CD14-positive monocyte (primary cell): ENCODE measurements around the gene AKAP8. TPM values are rescaled to one million over a fixed set of nuclear protein-coding genes. Genes with fewer than 3 reads are reported as not detected.
A peak's percentile ranks its signal among the peaks of the same experiment; 100 is the strongest.

Experiments used
- DNase-seq, 3 donors: peaks; one replicate each; pipeline ENCODE4 v3.0.0-alpha.2; 2011 to 2022
- H2AFZ ChIP-seq: 2 replicates; pipeline ENCODE4 v1.6.0; 2012; ENCODE audit warnings: mild to moderate bottlenecking, low read depth, low read length, inconsistent platforms; ENCODE audit not compliant: insufficient read depth, poor library complexity, severe bottlenecking
- H3K27ac ChIP-seq, 2 donors: 1 replicate in 1 of 2; 2 replicates in 1 of 2; pipeline ENCODE4 v1.5.1; 2012 to 2013; ENCODE audit warnings: low read length in 2 of 2, control low read depth in 1 of 2, inconsistent platforms in 1 of 2, low read depth in 1 of 2, mild to moderate bottlenecking in 1 of 2
- H3K27me3 ChIP-seq, 2 donors: one replicate each; pipeline versions ENCODE4 v1.6.0 to v1.6.1; 2011 to 2013; ENCODE audit warnings: low read length in 2 of 2; ENCODE audit not compliant: control insufficient read depth in 2 of 2, insufficient read depth in 2 of 2
- H3K36me3 ChIP-seq, 2 donors: replicated peaks in 1 of 2; 1 replicate in 1 of 2; 2 replicates in 1 of 2; pipeline versions ENCODE4 v1.5.1 to v1.6.1; 2012 to 2013; ENCODE audit warnings: low read length in 2 of 2, control low read depth in 1 of 2, inconsistent platforms in 1 of 2, mild to moderate bottlenecking in 1 of 2; ENCODE audit not compliant: insufficient read depth in 2 of 2, control insufficient read depth in 1 of 2
- H3K4me1 ChIP-seq, 2 donors: 1 replicate in 1 of 2; 2 replicates in 1 of 2; pipeline versions ENCODE4 v1.5.1 to v1.6.1; 2012 to 2013; ENCODE audit warnings: low read length in 2 of 2, control low read depth in 1 of 2, inconsistent platforms in 1 of 2, mild to moderate bottlenecking in 1 of 2, moderate library complexity in 1 of 2; ENCODE audit not compliant: insufficient read depth in 2 of 2, control insufficient read depth in 1 of 2
- H3K4me2 ChIP-seq: replicated peaks from 2 replicates; pipeline ENCODE3; 2012; ENCODE audit warnings: low read length, moderate library complexity, mild to moderate bottlenecking; ENCODE audit not compliant: poor library complexity, severe bottlenecking; ENCODE audit errors: extremely low read depth
- H3K4me3 ChIP-seq, 3 experiments: fragments of 200-600 bp in 1 of 3; sonication (generic) in 1 of 3; replicated peaks in 1 of 3; 1 replicate in 2 of 3; 2 replicates in 1 of 3; pipeline ENCODE4 v1.5.1; 2011 to 2013; ENCODE audit warnings: low read length in 3 of 3, mild to moderate bottlenecking in 3 of 3, control low read depth in 2 of 3, low read depth in 2 of 3, inconsistent platforms in 1 of 3, moderate library complexity in 1 of 3
- H3K79me2 ChIP-seq: 2 replicates; pipeline ENCODE4 v1.6.0; 2012; ENCODE audit warnings: mild to moderate bottlenecking, control low read depth, inconsistent platforms, low read length, moderate library complexity; ENCODE audit not compliant: insufficient read depth
- H3K9ac ChIP-seq: 2 replicates; pipeline ENCODE4 v1.6.0; 2017; ENCODE audit warnings: low read length, mild to moderate bottlenecking; ENCODE audit not compliant: insufficient read depth, poor library complexity, severe bottlenecking
- H3K9me3 ChIP-seq, 2 donors: replicated peaks in 1 of 2; 1 replicate in 1 of 2; 2 replicates in 1 of 2; pipeline versions ENCODE4 v1.5.1 to v1.6.1; 2012 to 2013; ENCODE audit warnings: low read length in 2 of 2, control low read depth in 1 of 2; ENCODE audit not compliant: control insufficient read depth in 1 of 2, insufficient read depth in 1 of 2
- H4K20me1 ChIP-seq: 2 replicates; pipeline ENCODE4 v1.6.0; 2012; ENCODE audit warnings: mild to moderate bottlenecking, low read length, control low read depth, moderate library complexity; ENCODE audit not compliant: insufficient read depth
- H3K27ac Mint-ChIP-seq, 7 donors: one replicate each; pipeline ENCODE4 v1.8.0; 2020; ENCODE audit warnings: mild to moderate bottlenecking in 7 of 7, mixed read lengths in 7 of 7, moderate library complexity in 6 of 7, inconsistent platforms in 2 of 7
- H3K27me3 Mint-ChIP-seq, 3 donors: one replicate each; pipeline ENCODE4 v1.8.0; 2021 to 2022; ENCODE audit warnings: low read depth in 3 of 3, mild to moderate bottlenecking in 3 of 3, mixed read lengths in 3 of 3, moderate library complexity in 3 of 3, inconsistent platforms in 1 of 3
- H3K36me3 Mint-ChIP-seq, 2 donors: one replicate each; pipeline ENCODE4 v1.8.0; 2020; ENCODE audit warnings: mixed read lengths in 2 of 2, inconsistent platforms in 1 of 2, mild to moderate bottlenecking in 1 of 2
- H3K4me1 Mint-ChIP-seq: one replicate; pipeline ENCODE4 v1.8.0; 2020; ENCODE audit warnings: mild to moderate bottlenecking, mixed read lengths
- H3K4me3 Mint-ChIP-seq, 2 donors: one replicate each; pipeline ENCODE4 v1.8.0; 2020; ENCODE audit warnings: mild to moderate bottlenecking in 2 of 2, mixed read lengths in 2 of 2, moderate library complexity in 1 of 2
- H3K9me3 Mint-ChIP-seq, 7 donors: one replicate each; pipeline ENCODE4 v1.8.0; 2020 to 2022; ENCODE audit warnings: mixed read lengths in 7 of 7, mild to moderate bottlenecking in 6 of 7, moderate library complexity in 6 of 7, inconsistent platforms in 2 of 7
- WGBS: methylation state at CpG from one replicate; pipeline ENCODE4 v1.1.5; 2013; ENCODE audit warnings: missing lambda C conversion rate; ENCODE audit not compliant: insufficient coverage; 5-methylcytosine and 5-hydroxymethylcytosine counted together
- intact Hi-C, 2 donors: fragments of 100-400 bp; cut with micrococcal nuclease; formaldehyde crosslinking; loops; one replicate each; pipeline versions ENCODE4 v1.15.0 to v1.15.1; 2023
- polyA plus RNA-seq, 3 donors: library from polyadenylated mRNA; depleted of rRNA in 1 of 3; unstranded in 2 of 3; stranded (reverse) in 1 of 3; fragments of 300-500 nt in 2 of 3; fragments of >200 nt in 1 of 3; fragmentation: Illumina TruSeq in 2 of 3; gene quantifications; 1 replicate in 2 of 3; 2 replicates in 1 of 3; pipeline ENCODE4 v1.2.3, GENCODE V29; 2012 to 2021
- TF ChIP-seq, protein P1 (sequence below): fragments of 200-600 bp; IDR thresholded peaks from one replicate; pipeline ENCODE4 v1.8.0; 2022; ENCODE audit warnings: antibody characterized with exemption, mild to moderate bottlenecking

The AKAP8 gene
- polyA plus RNA-seq, 3 donors, result 8.0 to 25.9 (median 12.3) TPM

- no peak overlapping the region for H3K4me3 ChIP-seq
- H4K20me1 ChIP-seq, result peaks cover 81% of the 10 kb centered on the region
- Mint-ChIP-seq H3K27me3 (no peaks in the 10 kb centered on the region), H3K4me3 (no peak overlapping the region), H3K9me3 (peaks cover 0 to 1% (median 0%) of the 10 kb centered on the region in 7 donors), H3K36me3 (peaks cover 75 to 91% of the 10 kb centered on the region in 2 donors), H3K27ac (no peak overlapping the region), H3K4me1 (no peaks in the 10 kb centered on the region)
- no peak overlapping the region for H3K27ac ChIP-seq
- intact Hi-C loops, result no loop called here
- H3K79me2 ChIP-seq, result peaks cover 29% of the 10 kb centered on the region
- no peaks in the 10 kb centered on the region for H3K9me3 ChIP-seq
- H3K27me3 ChIP-seq, result no peaks in the 10 kb centered on the region
- peaks cover 86 to 100% of the 10 kb centered on the region in 2 donors for H3K36me3 ChIP-seq
- H3K4me2 ChIP-seq, result no peak overlapping the region
- H3K9ac ChIP-seq, result no peak overlapping the region
- no peak overlapping the region for H2AFZ ChIP-seq
- no peaks in the 10 kb centered on the region for H3K4me1 ChIP-seq
- TF ChIP-seq, protein P1, sequence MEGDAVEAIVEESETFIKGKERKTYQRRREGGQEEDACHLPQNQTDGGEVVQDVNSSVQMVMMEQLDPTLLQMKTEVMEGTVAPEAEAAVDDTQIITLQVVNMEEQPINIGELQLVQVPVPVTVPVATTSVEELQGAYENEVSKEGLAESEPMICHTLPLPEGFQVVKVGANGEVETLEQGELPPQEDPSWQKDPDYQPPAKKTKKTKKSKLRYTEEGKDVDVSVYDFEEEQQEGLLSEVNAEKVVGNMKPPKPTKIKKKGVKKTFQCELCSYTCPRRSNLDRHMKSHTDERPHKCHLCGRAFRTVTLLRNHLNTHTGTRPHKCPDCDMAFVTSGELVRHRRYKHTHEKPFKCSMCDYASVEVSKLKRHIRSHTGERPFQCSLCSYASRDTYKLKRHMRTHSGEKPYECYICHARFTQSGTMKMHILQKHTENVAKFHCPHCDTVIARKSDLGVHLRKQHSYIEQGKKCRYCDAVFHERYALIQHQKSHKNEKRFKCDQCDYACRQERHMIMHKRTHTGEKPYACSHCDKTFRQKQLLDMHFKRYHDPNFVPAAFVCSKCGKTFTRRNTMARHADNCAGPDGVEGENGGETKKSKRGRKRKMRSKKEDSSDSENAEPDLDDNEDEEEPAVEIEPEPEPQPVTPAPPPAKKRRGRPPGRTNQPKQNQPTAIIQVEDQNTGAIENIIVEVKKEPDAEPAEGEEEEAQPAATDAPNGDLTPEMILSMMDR, result no peak
- DNase-seq, result no peak
- over 99% methylated on average over 44 of the region's 50 CpGs for WGBS
These were observed 19.1 kb upstream of the AKAP8 start for GRCh38 chr19:15398501-15399233.

- Histone ChIP-seq H3K36me3 (peaks cover 86 to 100% of the 10 kb centered on the region in 2 donors), H3K4me1 (no peaks in the 10 kb centered on the region), H2AFZ (no peak overlapping the region), H4K20me1 (peaks cover 81% of the 10 kb centered on the region), H3K79me2 (peaks cover 20% of the 10 kb centered on the region), H3K4me2 (no peak overlapping the region), H3K4me3 (no peak overlapping the region), H3K27ac (no peak overlapping the region), H3K9me3 (no peaks in the 10 kb centered on the region), H3K9ac (no peak overlapping the region), H3K27me3 (no peaks in the 10 kb centered on the region)
- no peaks in the 10 kb centered on the region for H3K27me3 Mint-ChIP-seq
- H3K4me3 Mint-ChIP-seq, result no peak overlapping the region
- no peak for DNase-seq
- intact Hi-C loops, result no loop called here
- peaks cover 76 to 91% of the 10 kb centered on the region in 2 donors for H3K36me3 Mint-ChIP-seq
- no peaks in the 10 kb centered on the region for H3K9me3 Mint-ChIP-seq
- no peaks in the 10 kb centered on the region for H3K4me1 Mint-ChIP-seq
- peak overlapping the region in 1 of 7 donors; percentile 6 for H3K27ac Mint-ChIP-seq
- TF ChIP-seq, protein P1, result no peak
- WGBS, result 94% methylated on average over 11 of the region's 11 CpGs
These were observed 18.2 kb upstream of the AKAP8 start for GRCh38 chr19:15397782-15398181.
